Thoracic aorta (tissue), 2 donors: ENCODE measurements around the gene ZBED5. TPM values are rescaled to one million over a fixed set of nuclear protein-coding genes. Genes with fewer than 3 reads are reported as not detected.

Experiments used
- ATAC-seq: fragments of 150-250 bp; one replicate; pipeline ENCODE4 v1.8.0; 2017; ENCODE audit warnings: low read depth; ENCODE audit not compliant: insufficient number of reproducible peaks, low FRiP score
- DNase-seq: peaks from one replicate; pipeline ENCODE4 v3.0.0-alpha.2; 2020; ENCODE audit warnings: low spot score
- H3K27ac ChIP-seq, 2 donors: fragments of 200-600 bp; sonication (generic); 1 replicate in 1 of 2; 2 replicates in 1 of 2; pipeline ENCODE4 v1.5.1; 2016; ENCODE audit warnings: mild to moderate bottlenecking in 2 of 2, moderate library complexity in 2 of 2
- H3K27me3 ChIP-seq: fragments of 200-600 bp; sonication (generic); replicated peaks from 2 replicates; pipeline ENCODE4 v1.6.0; 2016; ENCODE audit warnings: mild to moderate bottlenecking; ENCODE audit not compliant: insufficient read depth
- H3K36me3 ChIP-seq: fragments of 200-600 bp; sonication (generic); one replicate; pipeline ENCODE4 v1.5.1; 2016
- H3K4me1 ChIP-seq, 2 donors: fragments of 200-600 bp; sonication (generic); 1 replicate in 1 of 2; 2 replicates in 1 of 2; pipeline versions ENCODE4 v1.5.1 to v1.6.0; 2016; ENCODE audit warnings: low read depth in 2 of 2, mild to moderate bottlenecking in 1 of 2; ENCODE audit not compliant: control insufficient read depth in 1 of 2
- H3K4me3 ChIP-seq: fragments of 200-600 bp; sonication (generic); 2 replicates; pipeline ENCODE4 v1.5.1; 2016; ENCODE audit warnings: mild to moderate bottlenecking
- H3K9me3 ChIP-seq: fragments of 200-600 bp; sonication (generic); 2 replicates; pipeline ENCODE4 v1.5.1; 2016
- CTCF ChIP-seq: fragments of 200-600 bp; sonication (generic); IDR thresholded peaks from one replicate; pipeline ENCODE4 v1.5.1; 2019; ENCODE audit warnings: antibody characterized with exemption
- total RNA-seq, 2 donors: library from RNA; depleted of rRNA; stranded (reverse); fragments of >200 nt; gene quantifications; one replicate each; pipeline versions ENCODE4 v1.1.0 to v1.2.3, GENCODE V29; 2016

ZBED5 gene
- total RNA-seq, 2 donors from 2014 or later, result 37.4 to 39.7 TPM

DNA sequence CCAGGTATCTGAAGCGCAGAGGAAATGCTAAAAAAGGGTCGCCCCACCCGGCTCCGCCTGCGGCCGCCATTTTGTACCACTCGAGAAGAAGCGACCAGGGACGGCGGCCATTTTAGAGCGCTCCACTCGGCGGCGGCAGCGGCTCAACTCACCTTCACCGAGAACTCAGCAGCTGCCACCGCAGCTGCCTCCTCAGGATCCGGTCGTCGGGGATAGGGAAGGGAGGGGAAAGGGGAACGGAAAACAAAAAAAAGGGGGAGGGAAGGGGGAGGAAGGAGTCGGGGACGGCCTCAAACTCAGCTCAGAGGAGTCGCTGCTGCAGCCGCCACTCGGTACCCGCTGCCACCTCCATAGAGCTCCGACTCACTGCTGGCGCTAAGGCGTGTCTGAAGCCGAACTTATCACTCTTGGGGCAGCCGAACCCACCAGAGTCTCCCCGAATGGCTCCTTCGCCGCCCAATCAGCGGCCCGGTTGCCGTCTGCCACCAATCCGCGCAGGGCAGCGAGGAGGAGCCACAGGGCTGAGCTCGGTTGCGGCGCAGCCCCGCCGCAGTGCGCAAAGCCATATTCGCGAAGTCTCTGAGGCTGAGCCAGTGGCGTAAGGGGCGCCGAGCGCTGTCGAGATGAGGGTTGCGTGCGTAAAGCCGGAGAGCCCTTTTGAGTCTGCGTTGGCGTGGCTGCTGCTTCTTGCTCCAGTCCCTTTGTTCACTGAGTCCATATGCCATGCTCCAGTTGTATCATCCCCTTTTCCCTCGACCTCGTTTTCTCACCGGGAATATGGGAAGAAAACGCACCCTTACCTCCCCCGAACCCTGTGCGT lies 49.1 kb downstream of the ZBED5 start, which contains the start of gene EIF4G2:
TSS of gene EIF4G2 (minus strand) at position 374 of the 820 bp plus-strand sequence.
- no peaks in the 10 kb centered on the region for H3K27me3 ChIP-seq
- peaks cover 31% of the 10 kb centered on the region for H3K36me3 ChIP-seq
- peaks cover 18 to 42% of the 10 kb centered on the region in 2 donors for H3K4me1 ChIP-seq
- H3K9me3 ChIP-seq, result no peaks in the 10 kb centered on the region
- peak; percentile 93 for DNase-seq
- no peak for TF ChIP-seq CTCF
- peak within 1 kb of the TSS; percentile 98 to 99 for H3K27ac ChIP-seq
- H3K4me3 ChIP-seq, result peak within 1 kb of the TSS; percentile 95
- peak; percentile 84 for ATAC-seq

- H3K27ac ChIP-seq, result peak overlapping the region; percentile 98 to 99
- no peaks in the 10 kb centered on the region for H3K9me3 ChIP-seq
- peaks cover 37% of the 10 kb centered on the region for H3K36me3 ChIP-seq
- peak; percentile 9 for DNase-seq
- H3K4me3 ChIP-seq, result peak overlapping the region; percentile 95
- TF ChIP-seq CTCF, result no peak
- peaks cover 20 to 42% of the 10 kb centered on the region in 2 donors for H3K4me1 ChIP-seq
- no peak for ATAC-seq
- H3K27me3 ChIP-seq, result no peaks in the 10 kb centered on the region
These were observed 49.7 kb downstream of the ZBED5 start for GRCh38 chr11:10808235-10808552.

GRCh38 chr11:10807493-10808234 lies 50.2 kb downstream of the ZBED5 start:
- TF ChIP-seq CTCF, result no peak
- H3K4me1 ChIP-seq, result peaks cover 20 to 43% of the 10 kb centered on the region in 2 donors

GRCh38 chr11:10806206-10806605 lies 51.6 kb downstream of the ZBED5 start:
- H3K9me3 ChIP-seq, result no peaks in the 10 kb centered on the region
- H3K27ac ChIP-seq, result no peak overlapping the region
- no peak for DNase-seq
- peaks cover 55% of the 10 kb centered on the region for H3K36me3 ChIP-seq
- peaks cover 20 to 48% of the 10 kb centered on the region in 2 donors for H3K4me1 ChIP-seq
- no peak for TF ChIP-seq CTCF
- H3K4me3 ChIP-seq, result peak overlapping the region; percentile 95
- no peaks in the 10 kb centered on the region for H3K27me3 ChIP-seq
- ATAC-seq, result no peak

More at GRCh38 chr11:10807493-10808234, 50.2 kb downstream of the ZBED5 start:
- no peak for DNase-seq
- peak overlapping the region; percentile 95 for H3K4me3 ChIP-seq
- peak; percentile 8 for ATAC-seq
- no peaks in the 10 kb centered on the region for H3K27me3 ChIP-seq
- H3K36me3 ChIP-seq, result peaks cover 41% of the 10 kb centered on the region
- peak overlapping the region; percentile 98 to 99 for H3K27ac ChIP-seq
- no peaks in the 10 kb centered on the region for H3K9me3 ChIP-seq

GRCh38 chr11:10805741-10806140 lies 52.1 kb downstream of the ZBED5 start:
- no peak for TF ChIP-seq CTCF
- Histone ChIP-seq H3K4me3 (peak overlapping the region; percentile 7), H3K27me3 (no peaks in the 10 kb centered on the region), H3K27ac (no peak overlapping the region), H3K36me3 (peaks cover 58% of the 10 kb centered on the region), H3K4me1 (peaks cover 20 to 50% of the 10 kb centered on the region in 2 donors), H3K9me3 (no peaks in the 10 kb centered on the region)
- DNase-seq (no peak), ATAC-seq (no peak)
